Subcutaneous adipose tissue (tissue), 4 donors: ENCODE data around the gene TTYH3. TPM values are rescaled to one million over a fixed set of nuclear protein-coding genes. Genes with fewer than 3 reads are reported as not detected.

Source experiments
- total RNA-seq, 4 donors: library from RNA; depleted of rRNA; stranded (reverse); fragments of >200 nt; gene quantifications; one replicate each; pipeline ENCODE4 v1.1.0, GENCODE V29; 2016
- TF ChIP-seq, protein P1 (sequence below): fragments of 450-650 bp; IDR thresholded peaks from one replicate; pipeline ENCODE4 v1.5.1; 2016; ENCODE audit warnings: low read depth, mild to moderate bottlenecking, control low read depth, antibody characterized with exemption, moderate library complexity

The TTYH3 gene
- total RNA-seq, 4 donors from 2014 or later: 16.0 to 45.4 (median 21.5) TPM

DNA sequence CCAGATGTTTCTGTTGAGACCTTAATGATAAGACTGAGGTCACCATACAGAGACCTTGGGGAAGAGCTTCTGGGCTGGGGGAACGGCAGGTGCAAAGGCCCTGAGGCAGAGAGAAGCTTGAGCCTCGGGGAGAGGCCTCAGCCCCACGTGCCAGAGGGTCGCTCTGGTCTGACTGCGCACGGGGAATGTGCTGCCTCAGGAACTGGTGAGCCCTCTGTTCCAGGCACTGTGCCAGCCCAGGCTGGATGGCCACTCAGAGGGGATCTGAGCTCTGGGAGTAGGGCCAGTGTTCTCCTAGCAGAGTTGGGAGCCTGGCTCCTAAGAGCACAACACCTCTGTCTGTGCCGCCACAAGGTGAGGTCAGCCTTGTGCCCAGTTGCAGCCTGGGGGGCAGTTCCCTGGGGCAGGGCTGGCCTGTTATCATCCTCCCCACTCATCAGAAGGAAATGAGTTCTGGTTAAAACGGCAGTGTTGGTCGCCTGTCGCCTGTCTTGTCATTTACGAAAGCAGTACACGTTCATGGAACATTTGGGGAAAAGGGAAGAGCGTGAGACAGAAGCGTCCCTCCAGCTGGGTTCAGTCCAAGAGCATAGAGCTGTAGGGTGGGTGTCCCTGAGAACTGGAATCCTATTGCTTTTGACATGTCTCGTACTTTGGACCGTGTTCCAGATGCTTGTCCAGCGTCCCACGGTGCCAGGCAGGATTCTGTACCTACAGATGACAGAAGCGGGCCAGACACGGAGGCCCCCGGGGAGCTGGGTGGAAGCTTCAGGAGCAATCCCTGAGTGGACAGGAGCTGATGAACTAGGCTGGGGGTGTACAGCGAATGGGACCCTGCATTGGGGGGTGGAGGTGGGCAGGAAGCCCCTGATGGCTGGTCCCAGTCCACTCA is 4.3 kb downstream of the TTYH3 start:
- TF ChIP-seq, protein P1, sequence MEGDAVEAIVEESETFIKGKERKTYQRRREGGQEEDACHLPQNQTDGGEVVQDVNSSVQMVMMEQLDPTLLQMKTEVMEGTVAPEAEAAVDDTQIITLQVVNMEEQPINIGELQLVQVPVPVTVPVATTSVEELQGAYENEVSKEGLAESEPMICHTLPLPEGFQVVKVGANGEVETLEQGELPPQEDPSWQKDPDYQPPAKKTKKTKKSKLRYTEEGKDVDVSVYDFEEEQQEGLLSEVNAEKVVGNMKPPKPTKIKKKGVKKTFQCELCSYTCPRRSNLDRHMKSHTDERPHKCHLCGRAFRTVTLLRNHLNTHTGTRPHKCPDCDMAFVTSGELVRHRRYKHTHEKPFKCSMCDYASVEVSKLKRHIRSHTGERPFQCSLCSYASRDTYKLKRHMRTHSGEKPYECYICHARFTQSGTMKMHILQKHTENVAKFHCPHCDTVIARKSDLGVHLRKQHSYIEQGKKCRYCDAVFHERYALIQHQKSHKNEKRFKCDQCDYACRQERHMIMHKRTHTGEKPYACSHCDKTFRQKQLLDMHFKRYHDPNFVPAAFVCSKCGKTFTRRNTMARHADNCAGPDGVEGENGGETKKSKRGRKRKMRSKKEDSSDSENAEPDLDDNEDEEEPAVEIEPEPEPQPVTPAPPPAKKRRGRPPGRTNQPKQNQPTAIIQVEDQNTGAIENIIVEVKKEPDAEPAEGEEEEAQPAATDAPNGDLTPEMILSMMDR: no peak

DNA sequence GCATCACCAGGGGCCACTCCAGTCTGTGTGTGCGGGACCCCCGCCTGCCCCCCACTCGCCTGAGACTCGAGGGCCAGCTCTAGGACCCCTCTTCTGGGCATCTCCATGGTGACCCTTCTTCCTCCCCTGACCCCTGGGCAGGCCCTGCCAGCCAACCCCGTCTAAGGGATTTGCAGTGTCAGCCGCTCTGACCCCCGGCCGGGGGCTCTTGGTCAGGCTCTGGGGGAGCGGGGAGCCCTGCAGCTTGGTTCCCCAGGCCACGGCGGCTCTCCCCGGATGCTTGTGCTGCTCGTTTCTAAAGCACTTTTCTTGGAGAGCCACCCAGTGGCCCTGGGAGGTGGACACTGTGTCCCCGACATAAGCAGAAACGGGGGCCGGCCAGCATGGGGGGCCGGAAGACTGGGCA is 5.3 kb downstream of the TTYH3 start:
- TF ChIP-seq, protein P1: no peak

DNA sequence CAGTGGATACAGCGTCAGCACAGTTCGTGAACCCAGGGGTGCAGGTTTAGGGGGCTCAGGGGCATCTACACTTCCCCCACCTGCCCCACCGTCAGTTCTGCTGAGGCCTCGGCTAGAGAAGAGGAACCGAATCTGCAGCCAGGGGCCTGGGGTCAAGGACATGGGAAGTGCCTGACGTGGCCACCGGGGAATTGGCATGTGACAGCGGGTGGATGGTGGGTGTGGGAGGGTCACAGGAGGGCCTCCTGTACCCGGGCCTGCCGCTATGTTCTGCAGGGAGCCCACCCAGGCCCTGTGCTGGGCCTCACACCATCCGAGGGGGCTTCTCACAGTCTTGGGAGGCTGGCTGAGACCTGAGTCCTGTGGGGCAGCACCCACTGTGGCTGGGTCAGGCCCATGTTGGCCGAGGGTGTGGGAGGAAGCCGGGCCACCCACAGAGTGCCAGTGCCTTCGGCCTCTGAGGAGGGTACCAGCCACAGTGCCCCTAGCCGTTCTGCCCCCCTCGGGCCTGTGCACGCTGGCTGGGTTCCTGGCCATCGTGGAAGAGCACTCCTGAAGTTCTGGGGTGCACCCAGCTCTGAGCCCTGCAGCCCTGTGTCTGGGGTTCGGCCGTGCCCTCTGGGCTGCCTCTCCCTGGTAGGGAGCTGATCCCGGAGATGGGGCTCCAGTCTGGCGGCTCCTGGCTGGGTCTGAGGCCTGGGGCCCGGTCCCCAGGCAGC is 5.9 kb downstream of the TTYH3 start:
- TF ChIP-seq, protein P1: no peak

- TF ChIP-seq, protein P1: no peak
Observed at GRCh38 chr7:2638224-2638991, 6.6 kb downstream of the TTYH3 start.

DNA sequence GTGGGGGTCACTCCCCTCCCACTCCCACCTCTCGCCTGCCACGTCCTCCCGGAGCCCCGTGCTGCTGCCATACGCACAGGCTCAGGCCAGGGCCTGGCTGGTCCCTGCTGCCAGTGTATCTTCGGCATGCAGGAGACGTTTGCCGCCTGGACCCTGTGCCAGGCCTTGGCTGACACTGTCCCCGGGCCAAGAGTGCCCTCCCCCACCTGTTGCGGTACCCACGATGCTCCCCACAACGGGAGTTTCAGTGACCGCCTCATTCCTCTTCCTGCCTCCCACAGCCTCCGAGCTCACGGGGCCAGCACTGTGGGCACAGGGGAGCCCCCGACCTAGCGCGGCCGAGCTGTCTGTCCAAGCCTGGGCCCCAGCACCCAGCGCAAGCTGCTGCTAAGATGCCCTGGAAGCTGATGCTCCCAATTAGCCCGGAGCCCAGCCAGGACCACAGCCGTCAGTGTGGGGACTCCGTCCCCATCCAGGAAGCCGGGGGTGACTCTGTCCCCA is 7.4 kb downstream of the TTYH3 start:
- TF ChIP-seq, protein P1: no peak

DNA sequence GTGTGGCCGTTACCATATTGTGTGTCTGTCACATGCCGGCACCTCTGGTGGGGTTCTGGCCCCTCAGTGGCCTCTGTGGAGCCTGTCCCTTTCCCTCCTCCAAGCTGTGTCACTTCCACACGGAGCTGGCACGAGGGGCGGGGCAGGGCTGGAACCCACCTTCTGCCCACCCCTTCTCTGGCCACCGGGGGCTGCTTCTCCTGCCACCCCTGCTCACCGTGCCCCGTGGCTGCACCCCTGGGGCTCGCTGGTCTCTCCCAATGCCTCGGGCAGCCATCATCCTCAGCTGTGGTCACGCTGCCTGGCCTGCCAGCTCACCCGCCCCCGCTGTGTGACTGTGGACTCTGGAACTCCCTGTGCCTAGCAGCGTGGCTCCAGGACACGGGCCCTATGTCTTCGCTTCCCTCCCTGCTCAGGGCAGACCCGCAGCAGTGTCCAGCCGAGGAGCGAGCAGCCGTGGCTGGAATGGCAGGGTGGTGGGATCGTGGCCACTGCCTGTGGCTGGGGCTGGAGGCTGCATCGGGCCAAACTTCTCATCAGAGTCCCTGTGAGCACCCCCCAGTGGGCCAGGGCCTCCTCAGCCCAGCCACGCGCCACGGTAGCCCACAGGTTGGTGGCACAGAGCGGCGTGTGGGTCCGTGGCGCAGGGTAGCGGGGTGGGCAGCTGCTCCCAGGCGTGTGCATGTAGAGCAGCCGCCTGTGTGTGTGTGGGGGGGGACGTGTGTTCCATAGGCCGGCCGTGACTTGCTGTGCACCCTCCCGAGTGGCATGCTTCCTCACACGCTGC is 8.1 kb downstream of the TTYH3 start:
- TF ChIP-seq, protein P1: no peak
